HG02870 (cell line): ENCODE measurements around the gene ZNF502.

ENCODE experiments used
- ATAC-seq: cut with Tn5 transposase; IDR thresholded peaks from one replicate; pipeline ENCODE4 v1.9.1; 2021; ENCODE audit warnings: mild to moderate bottlenecking, moderate library complexity; ENCODE audit not compliant: unreplicated experiment

ZNF502 gene

GRCh38 chr3:44764248-44764647 lies 51.8 kb downstream of the ZNF502 start:
- no peak for ATAC-seq

DNA sequence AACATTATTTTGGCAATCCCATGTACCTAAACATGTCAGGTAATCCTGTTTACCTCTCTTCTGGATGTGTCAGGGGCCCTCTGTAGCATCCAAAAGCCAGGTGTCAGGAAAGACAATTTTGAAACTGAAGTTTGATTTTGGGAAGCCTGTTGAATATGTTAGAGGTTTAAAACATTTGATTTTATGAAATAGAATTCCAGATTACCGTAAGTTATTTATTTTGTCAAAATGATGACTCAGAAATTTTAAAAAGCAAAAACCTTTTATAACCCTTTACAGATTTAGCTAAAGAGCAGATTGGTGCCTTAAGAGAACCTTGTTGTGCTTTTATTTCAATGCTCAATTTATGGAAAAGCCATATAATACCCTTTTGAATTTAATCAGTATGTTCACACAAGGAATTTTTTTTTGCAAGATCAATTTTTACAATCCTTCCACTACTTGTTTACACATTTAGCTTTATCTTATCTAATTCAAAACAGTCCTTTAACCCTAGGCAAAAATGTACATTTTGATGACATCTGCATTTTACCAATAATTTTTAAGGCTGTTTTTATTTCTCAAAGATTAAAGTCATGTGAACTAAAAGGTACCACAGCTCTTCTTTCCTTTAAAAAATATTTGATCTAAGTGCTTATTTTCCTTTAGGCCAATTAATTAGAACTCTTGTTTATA lies 59.1 kb downstream of the ZNF502 start:
- no peak for ATAC-seq

DNA sequence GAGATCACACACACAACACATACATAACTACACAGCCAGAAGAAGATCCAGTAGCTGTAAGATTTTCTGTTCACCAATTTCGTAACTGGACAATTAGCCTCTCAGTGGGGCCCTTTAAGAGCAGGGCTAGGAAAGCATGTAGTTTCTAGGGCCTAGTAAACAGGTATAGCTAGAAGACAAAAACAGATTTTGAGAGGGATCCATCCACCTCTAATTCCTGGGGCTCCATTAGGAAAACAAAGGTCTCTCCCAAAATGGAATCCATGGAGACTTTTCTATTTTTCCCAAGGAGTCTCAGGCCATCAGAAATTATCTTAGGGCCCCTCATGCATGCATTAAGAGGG lies 59.6 kb downstream of the ZNF502 start:
- ATAC-seq: no peak
